ENCODE data around the gene SERPINE1. TPM values are rescaled to one million over a fixed set of nuclear protein-coding genes. Genes with fewer than 3 reads are reported as not detected.
"Not testable (repeated sequence)": the region's sequence is repeated elsewhere in the genome, so short reads cannot be mapped to it uniquely, and the experiment has no call there.

The SERPINE1 gene
- total RNA-seq (2014; rRNA removed; shearing (Covaris generic); ENCODE audit: low replicate concordance): 59.2 and 73.4 TPM in 2 replicates

GRCh38 chr7:101126651-101127459, at the start of gene SERPINE1:
Gene SERPINE1, plus strand, starts transcription at chr7:101127104. Its CDS starts 1,290 bp downstream, at chr7:101128394.
- Histone ChIP-seq H3K36me3 (peaks cover 14% of the 10 kb centered on the region), H3K4me3 (peak within 1 kb of the TSS; percentile 49), H3K9me3 (no peaks in the 10 kb centered on the region), H3K27me3 (no peaks in the 10 kb centered on the region)
- peak; percentile 97 for DNase-seq

GRCh38 chr7:101077303-101078086, 49.4 kb upstream of the SERPINE1 start:
- Histone ChIP-seq H3K4me3 (no peak overlapping the region), H3K36me3 (no peaks in the 10 kb centered on the region), H3K27me3 (no peaks in the 10 kb centered on the region), H3K9me3 (no peaks in the 10 kb centered on the region)
- peak; percentile 54 for DNase-seq

GRCh38 chr7:101081432-101081831, 45.5 kb upstream of the SERPINE1 start:
- Histone ChIP-seq H3K27me3 (no peaks in the 10 kb centered on the region), H3K4me3 (no peak overlapping the region), H3K9me3 (no peaks in the 10 kb centered on the region), H3K36me3 (no peaks in the 10 kb centered on the region)
- DNase-seq: no peak

GRCh38 chr7:101084865-101085161, 42.1 kb upstream of the SERPINE1 start:
- Histone ChIP-seq H3K36me3 (peaks cover 2% of the 10 kb centered on the region; the same call in 1 of the 2 replicates), H3K9me3 (no peaks in the 10 kb centered on the region), H3K27me3 (no peaks in the 10 kb centered on the region), H3K4me3 (peak overlapping the region; percentile 66)
- DNase-seq: no peak

GRCh38 chr7:101085162-101085964, 41.5 kb upstream of the SERPINE1 start, which contains the start of gene TRIM56:
Gene TRIM56, plus strand, starts transcription at chr7:101085481. Its CDS starts 1,832 bp downstream, at chr7:101087313.
- DNase-seq: peak; percentile 86
- H3K4me3 ChIP-seq: peak within 1 kb of the TSS; percentile 66
- H3K9me3 ChIP-seq: no peaks in the 10 kb centered on the region
- H3K36me3 ChIP-seq: peaks cover 2% of the 10 kb centered on the region; the same call in 1 of the 2 replicates
- H3K27me3 ChIP-seq: no peaks in the 10 kb centered on the region

- no peak for DNase-seq
- H3K4me3 ChIP-seq: no peak overlapping the region
- no peaks in the 10 kb centered on the region for H3K9me3 ChIP-seq
- no peaks in the 10 kb centered on the region for H3K27me3 ChIP-seq
- peaks cover 2% of the 10 kb centered on the region; the same call in 1 of the 2 replicates for H3K36me3 ChIP-seq
Measured at GRCh38 chr7:101087334-101088068, 39.4 kb upstream of the SERPINE1 start.

- peaks cover 2% of the 10 kb centered on the region; the same call in 1 of the 2 replicates for H3K36me3 ChIP-seq
- no peak for DNase-seq
- no peak overlapping the region for H3K4me3 ChIP-seq
- no peaks in the 10 kb centered on the region for H3K27me3 ChIP-seq
- no peaks in the 10 kb centered on the region for H3K9me3 ChIP-seq
Measured at GRCh38 chr7:101088069-101088425, 38.9 kb upstream of the SERPINE1 start.

GRCh38 chr7:101088858-101089529, 37.9 kb upstream of the SERPINE1 start:
- Histone ChIP-seq H3K27me3 (no peaks in the 10 kb centered on the region), H3K36me3 (peaks cover 2% of the 10 kb centered on the region; the same call in 1 of the 2 replicates), H3K9me3 (no peaks in the 10 kb centered on the region), H3K4me3 (no peak overlapping the region)
- no peak for DNase-seq

GRCh38 chr7:101089876-101090275, 37.0 kb upstream of the SERPINE1 start:
- Histone ChIP-seq H3K27me3 (no peaks in the 10 kb centered on the region), H3K9me3 (no peaks in the 10 kb centered on the region), H3K36me3 (peaks cover 2% of the 10 kb centered on the region; the same call in 1 of the 2 replicates), H3K4me3 (no peak overlapping the region)
- DNase-seq: no peak

GRCh38 chr7:101092266-101092905, 34.5 kb upstream of the SERPINE1 start:
- not testable (repeated sequence) for H3K9me3 ChIP-seq, H3K27me3 ChIP-seq, DNase-seq, H3K36me3 ChIP-seq, H3K4me3 ChIP-seq

- H3K4me3 ChIP-seq: no peak overlapping the region
- no peaks in the 10 kb centered on the region for H3K9me3 ChIP-seq
- peak; percentile 37 for DNase-seq
- no peaks in the 10 kb centered on the region for H3K27me3 ChIP-seq
- peaks cover under 1% of the 10 kb centered on the region; the same call in 1 of the 2 replicates for H3K36me3 ChIP-seq
Measured at GRCh38 chr7:101093906-101094305, 33.0 kb upstream of the SERPINE1 start.

- Histone ChIP-seq H3K36me3 (no peaks in the 10 kb centered on the region; the same call in 1 of the 2 replicates), H3K4me3 (no peak overlapping the region), H3K9me3 (no peaks in the 10 kb centered on the region), H3K27me3 (no peaks in the 10 kb centered on the region)
- DNase-seq: no peak
Measured at GRCh38 chr7:101094376-101094775, 32.5 kb upstream of the SERPINE1 start.

- no peaks in the 10 kb centered on the region for H3K27me3 ChIP-seq
- no peaks in the 10 kb centered on the region; the same call in 1 of the 2 replicates for H3K36me3 ChIP-seq
- DNase-seq: peak; percentile 32
- no peaks in the 10 kb centered on the region for H3K9me3 ChIP-seq
- H3K4me3 ChIP-seq: no peak overlapping the region
Measured at GRCh38 chr7:101094791-101095375, 32.0 kb upstream of the SERPINE1 start.

GRCh38 chr7:101096331-101096956, 30.5 kb upstream of the SERPINE1 start:
- Histone ChIP-seq H3K27me3 (no peaks in the 10 kb centered on the region), H3K36me3 (no peaks in the 10 kb centered on the region; the same call in 1 of the 2 replicates), H3K9me3 (no peaks in the 10 kb centered on the region), H3K4me3 (no peak overlapping the region)
- DNase-seq: no peak

Measured in MG63 (cell line).